Retina (tissue), 1 donor: ENCODE measurements around the gene SUFU.

Source experiments
- DNase-seq: peaks from one replicate; pipeline ENCODE4 v3.0.0-alpha.2; 2016

Gene SUFU

GRCh38 chr10:102620591-102621442, 117.0 kb downstream of the SUFU start:
- DNase-seq = no peak

- DNase-seq = no peak
Observed at GRCh38 chr10:102621443-102622325, 117.9 kb downstream of the SUFU start.

DNA sequence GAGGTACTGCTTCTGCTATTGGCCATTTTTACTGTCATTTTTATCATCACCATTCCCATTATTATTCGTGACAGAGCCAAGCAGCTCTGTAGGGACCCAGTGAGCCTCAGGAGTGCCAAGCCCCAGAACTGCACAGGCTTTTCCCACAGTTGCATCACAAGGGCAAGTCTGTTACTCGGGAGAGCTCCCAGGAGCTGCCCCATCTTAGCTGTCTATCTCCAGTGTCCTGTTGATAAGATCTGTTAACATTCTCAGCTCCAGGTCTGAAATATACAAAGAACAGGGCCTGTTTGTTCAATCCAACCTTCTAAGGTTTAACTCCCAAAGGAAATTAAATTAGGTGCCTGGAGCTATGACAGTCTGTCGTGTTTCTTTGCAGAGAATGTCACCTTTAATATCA, 120.3 kb downstream of the SUFU start:
- no peak for DNase-seq

- DNase-seq = no peak
Observed at GRCh38 chr10:102624751-102625645, 121.2 kb downstream of the SUFU start.

GRCh38 chr10:102626026-102626685, 122.4 kb downstream of the SUFU start:
- DNase-seq = no peak

GRCh38 chr10:102627291-102627735, 123.5 kb downstream of the SUFU start:
- no peak for DNase-seq

GRCh38 chr10:102627736-102628293, 124.0 kb downstream of the SUFU start:
- peak; percentile 68 for DNase-seq

GRCh38 chr10:102628451-102628911, 124.7 kb downstream of the SUFU start:
- no peak for DNase-seq

DNA sequence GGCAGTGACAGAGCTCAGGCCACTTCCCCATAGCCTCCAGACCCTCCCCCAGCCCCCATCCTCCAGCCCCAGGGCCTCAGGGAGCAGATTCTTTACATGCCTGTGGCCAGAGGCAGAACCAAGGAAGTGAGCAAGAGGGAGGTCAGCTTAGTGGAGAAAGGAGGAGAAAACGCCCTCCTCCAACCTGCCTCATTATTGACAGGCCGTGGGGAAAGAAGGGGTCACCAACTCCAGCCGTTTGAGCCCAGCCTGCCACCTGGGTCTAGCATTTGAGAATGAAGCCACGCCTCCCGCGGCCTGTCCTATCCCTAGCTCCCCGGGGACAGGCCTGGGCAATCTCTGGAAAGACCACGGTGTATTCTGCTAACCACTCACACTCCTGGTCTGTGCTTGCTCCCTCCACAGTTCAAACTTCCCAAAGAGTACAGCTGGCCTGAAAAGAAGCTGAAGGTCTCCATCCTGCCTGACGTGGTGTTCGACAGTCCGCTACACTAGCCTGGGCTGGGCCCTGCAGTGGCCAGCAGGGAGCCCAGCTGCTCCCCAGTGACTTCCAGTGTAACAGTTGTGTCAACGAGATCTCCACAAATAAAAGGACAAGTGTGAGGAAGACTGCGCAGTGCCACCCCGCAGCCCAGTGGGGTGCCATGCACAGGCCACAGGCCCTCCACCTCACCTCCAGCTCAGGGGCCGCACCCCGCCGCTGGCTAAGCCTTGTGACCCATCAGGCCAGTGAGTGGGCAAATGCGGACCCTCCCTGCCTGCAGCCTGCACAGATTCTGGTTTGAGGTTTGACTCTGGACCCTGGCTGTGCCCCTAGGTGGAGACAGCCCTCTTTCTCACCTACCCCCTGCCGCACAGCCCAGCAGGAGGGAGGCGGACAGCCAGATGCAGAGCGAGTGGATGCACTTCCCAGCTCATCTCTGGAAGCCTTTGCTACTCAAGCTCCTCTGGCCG, 126.2 kb downstream of the SUFU start:
- DNase-seq = peak; percentile 65

GRCh38 chr10:102630663-102631062, 126.9 kb downstream of the SUFU start:
- no peak for DNase-seq

GRCh38 chr10:102631525-102632393, 128.0 kb downstream of the SUFU start:
- DNase-seq = no peak

DNA sequence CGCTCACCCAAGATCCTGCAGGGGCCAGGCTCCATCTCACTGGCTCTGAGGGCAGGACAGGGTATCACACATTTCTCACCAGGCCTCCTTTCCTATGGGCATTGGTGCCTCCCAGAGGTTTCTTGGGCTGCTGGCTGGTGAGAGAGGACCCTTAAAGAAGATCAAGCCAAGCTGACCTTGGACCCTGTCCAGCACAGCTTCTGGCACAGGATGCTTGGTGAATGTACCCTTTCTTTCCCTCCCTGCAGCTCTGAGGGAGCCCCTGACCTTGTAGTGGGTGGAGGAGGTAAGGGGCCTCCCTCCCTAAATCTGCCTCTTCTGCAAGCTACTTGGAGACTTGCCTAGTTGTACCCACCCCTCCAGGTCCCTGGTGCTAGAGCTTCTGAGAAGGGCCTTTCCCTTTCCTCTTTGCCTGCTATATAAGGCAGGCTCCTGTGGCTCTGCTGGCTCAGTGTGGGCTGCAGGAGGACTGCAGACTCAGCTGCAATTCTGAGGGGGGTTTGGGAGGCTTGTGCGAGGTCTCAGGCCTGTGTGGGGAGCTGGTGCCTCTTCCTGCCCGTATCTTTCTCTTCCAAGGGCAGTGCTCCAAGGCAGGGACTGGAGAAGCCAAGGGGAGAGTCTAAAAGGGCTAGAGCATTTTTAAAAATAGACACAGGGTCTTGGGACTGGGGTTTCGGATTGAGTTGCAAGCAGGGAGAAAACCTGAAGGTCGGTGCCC, 128.8 kb downstream of the SUFU start:
- DNase-seq = no peak

- DNase-seq = peak; percentile 28
Observed at GRCh38 chr10:102633287-102633686, 129.5 kb downstream of the SUFU start.

DNA sequence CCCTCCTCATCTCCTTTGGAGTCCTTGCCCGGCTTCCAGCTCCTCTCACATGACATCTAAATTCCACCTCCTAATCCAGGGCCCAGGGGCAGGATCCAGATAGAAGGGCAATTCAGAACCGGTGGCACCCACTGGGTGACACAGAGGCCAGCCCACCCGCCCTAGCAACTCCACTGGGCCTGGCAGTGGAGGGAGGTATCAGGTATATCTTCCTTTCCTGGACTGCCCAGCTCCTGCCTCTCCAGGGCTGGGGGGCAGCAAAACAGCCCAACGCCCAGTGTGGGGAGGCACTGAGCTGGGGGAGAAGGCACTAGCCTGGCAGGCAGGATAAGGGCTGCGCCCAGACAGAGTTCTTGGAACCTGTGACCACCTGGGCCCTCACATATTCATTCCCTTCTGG, 130.1 kb downstream of the SUFU start:
- no peak for DNase-seq

GRCh38 chr10:102634686-102635085, 130.9 kb downstream of the SUFU start:
- no peak for DNase-seq

GRCh38 chr10:102635377-102635776, 131.6 kb downstream of the SUFU start:
- no peak for DNase-seq

DNA sequence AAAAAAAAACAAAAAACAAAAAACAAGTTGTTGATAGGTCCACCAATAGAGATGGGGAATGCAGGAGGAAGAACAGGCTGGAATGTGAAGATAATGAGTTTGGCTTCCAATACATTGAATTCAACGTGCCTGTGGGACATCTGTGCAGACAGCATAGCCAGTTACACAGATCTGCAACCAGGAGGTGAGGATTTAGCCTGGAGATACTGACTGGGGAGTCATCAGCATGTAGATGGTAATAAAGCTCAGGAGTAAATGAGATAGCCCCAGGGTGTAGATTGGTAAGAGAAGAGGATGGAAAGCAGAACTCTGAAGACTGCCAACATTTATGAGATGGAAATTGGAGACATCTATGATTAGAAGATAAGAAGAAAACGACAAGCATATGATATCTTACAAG, 135.8 kb downstream of the SUFU start:
- DNase-seq = no peak

DNA sequence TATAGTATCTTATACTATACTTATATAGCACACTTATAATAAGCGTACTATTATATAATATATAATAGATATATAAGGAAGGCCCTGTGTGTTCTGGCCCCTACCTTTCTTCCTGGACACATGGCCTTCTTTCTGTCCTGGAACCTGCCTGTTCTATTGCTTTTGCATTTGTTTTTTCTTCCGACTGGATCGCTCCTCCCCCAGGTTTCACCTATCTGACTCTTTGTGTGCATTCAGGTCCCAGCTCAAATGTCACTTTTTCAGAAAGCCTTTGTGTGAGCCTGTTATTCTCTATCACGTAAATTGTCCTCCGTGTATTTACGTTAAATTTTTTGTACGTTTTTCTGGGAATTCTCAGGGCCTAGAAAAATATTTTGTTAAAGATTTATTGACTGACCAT, 137.6 kb downstream of the SUFU start:
- no peak for DNase-seq
